CD4-positive, alpha-beta T cell treated with Interleukin-17A for 1 hour (primary cell): ENCODE measurements around the gene STEAP1.
"Not testable (repeated sequence)": the region's sequence is repeated elsewhere in the genome, so short reads cannot be mapped to it uniquely, and the experiment has no call there.

Experiments
- DNase-seq: peaks from one replicate; pipeline ENCODE4 v3.0.0-alpha.2; 2020

Gene STEAP1

GRCh38 chr7:90153943-90154771 lies at the start of gene STEAP1:
TSS of gene STEAP1 (plus strand) at chr7:90154469. CDS start at chr7:90159789, 5,320 bp downstream.
- DNase-seq = peak; percentile 82

- DNase-seq = not testable (repeated sequence)
These were observed 39.3 kb upstream of the STEAP1 start for GRCh38 chr7:90114972-90115371.

GRCh38 chr7:90118551-90119177 lies 35.6 kb upstream of the STEAP1 start:
- DNase-seq = not testable (repeated sequence)

- DNase-seq = peak; percentile 3
These were observed 34.9 kb upstream of the STEAP1 start for GRCh38 chr7:90119178-90119971.

- not testable (repeated sequence) for DNase-seq
These were observed 34.1 kb upstream of the STEAP1 start for GRCh38 chr7:90120205-90120604.

GRCh38 chr7:90131746-90132145 lies 22.5 kb upstream of the STEAP1 start:
- not testable (repeated sequence) for DNase-seq

- not testable (repeated sequence) for DNase-seq
These were observed 6.9 kb upstream of the STEAP1 start for GRCh38 chr7:90147079-90147960.

- peak; percentile 4 for DNase-seq
These were observed 4.8 kb upstream of the STEAP1 start for GRCh38 chr7:90149428-90149827.

GRCh38 chr7:90151884-90152283 lies 2.4 kb upstream of the STEAP1 start:
- DNase-seq = not testable (repeated sequence)

- DNase-seq = peak; percentile 46
These were observed 1.5 kb upstream of the STEAP1 start for GRCh38 chr7:90152642-90153253.

GRCh38 chr7:90155206-90155605 lies 937 bp downstream of the STEAP1 start:
- DNase-seq = no peak

GRCh38 chr7:90157331-90157730 lies 3.1 kb downstream of the STEAP1 start:
- not testable (repeated sequence) for DNase-seq

GRCh38 chr7:90157761-90158350 lies 3.6 kb downstream of the STEAP1 start:
- DNase-seq = not testable (repeated sequence)

GRCh38 chr7:90163534-90163933 lies 9.3 kb downstream of the STEAP1 start:
- DNase-seq = no peak

- no peak for DNase-seq
These were observed 11.5 kb downstream of the STEAP1 start for GRCh38 chr7:90165724-90166123.

GRCh38 chr7:90166153-90166552 lies 11.9 kb downstream of the STEAP1 start:
- DNase-seq = no peak

GRCh38 chr7:90167361-90167760 lies 13.1 kb downstream of the STEAP1 start:
- DNase-seq = no peak

GRCh38 chr7:90169891-90170290 lies 15.6 kb downstream of the STEAP1 start:
- no peak for DNase-seq

- DNase-seq = no peak
These were observed 17.9 kb downstream of the STEAP1 start for GRCh38 chr7:90172121-90172520.

- DNase-seq = no peak
These were observed 18.4 kb downstream of the STEAP1 start for GRCh38 chr7:90172624-90173023.

GRCh38 chr7:90173127-90173844 lies 19.0 kb downstream of the STEAP1 start:
- DNase-seq = no peak
